Osteoblast (primary cell): ENCODE results near the gene SLA2. TPM values are rescaled to one million over a fixed set of nuclear protein-coding genes. Genes with fewer than 3 reads are reported as not detected.
"Not testable (repeated sequence)": the region's sequence is repeated elsewhere in the genome, so short reads cannot be mapped to it uniquely, and the experiment has no call there.

Experiments
- DNase-seq: peaks from one replicate; pipeline ENCODE4 v3.0.0; 2011; ENCODE audit warnings: low spot score, mixed read lengths; ENCODE audit not compliant: insufficient read length; ENCODE audit errors: missing footprints
- H2AFZ ChIP-seq: 2 replicates; pipeline ENCODE4 v1.6.0; 2011; ENCODE audit warnings: mild to moderate bottlenecking, low read length
- H3K27ac ChIP-seq: 2 replicates; pipeline ENCODE4 v1.5.1; 2011; ENCODE audit warnings: mild to moderate bottlenecking, low read depth, low read length, moderate library complexity
- H3K27me3 ChIP-seq: 2 replicates; pipeline ENCODE4 v1.6.0; 2012; ENCODE audit warnings: mild to moderate bottlenecking, control low read depth, inconsistent platforms, low read length, moderate library complexity; ENCODE audit not compliant: insufficient read depth
- H3K36me3 ChIP-seq: 2 replicates; pipeline ENCODE4 v1.5.1; 2011; ENCODE audit warnings: mild to moderate bottlenecking, low read length, control low read depth, moderate library complexity; ENCODE audit not compliant: insufficient read depth
- H3K4me1 ChIP-seq: 2 replicates; pipeline ENCODE4 v1.5.1; 2011; ENCODE audit warnings: mild to moderate bottlenecking, low read length, control low read depth, moderate library complexity; ENCODE audit not compliant: insufficient read depth
- H3K4me2 ChIP-seq: 2 replicates; pipeline ENCODE4 v1.6.0; 2011; ENCODE audit warnings: mild to moderate bottlenecking, low read length; ENCODE audit not compliant: insufficient read depth
- H3K4me3 ChIP-seq: fragments of 200-600 bp; sonication (generic); 3 replicates; pipeline ENCODE4 v1.5.1; 2012; ENCODE audit warnings: mild to moderate bottlenecking, low read length, inconsistent platforms; ENCODE audit not compliant: insufficient read depth
- H3K79me2 ChIP-seq: 2 replicates; pipeline ENCODE4 v1.6.0; 2012; ENCODE audit warnings: mild to moderate bottlenecking, low read length, control low read depth, inconsistent platforms; ENCODE audit not compliant: insufficient read depth
- H3K9me3 ChIP-seq: 2 replicates; pipeline ENCODE4 v1.5.1; 2011; ENCODE audit warnings: low read depth, low read length, control low read depth
- H4K20me1 ChIP-seq: 2 replicates; pipeline ENCODE4 v1.6.0; 2012; ENCODE audit warnings: mild to moderate bottlenecking, low read length, control low read depth; ENCODE audit not compliant: insufficient read depth
- CTCF ChIP-seq: IDR thresholded peaks from 2 replicates; pipeline ENCODE4 v1.5.1; 2011; ENCODE audit warnings: mild to moderate bottlenecking, low read depth, low read length, moderate library complexity; ENCODE audit errors: extremely low read depth
- small RNA-seq: library from RNA; depleted of rRNA; stranded (forward); fragments of <200 nt; gene quantifications from one replicate; pipeline ENCODE3, GENCODE V24; 2012
- total RNA-seq: library from RNA; depleted of rRNA; stranded (reverse); fragments of >200 nt; gene quantifications from 2 replicates; pipeline ENCODE4 v1.2.3, GENCODE V29; 2012

Gene SLA2
- total RNA-seq, 1 donor: 0.36 TPM

GRCh38 chr20:36564078-36564725, 81.8 kb downstream of the SLA2 start:
- not testable (repeated sequence) for H3K9me3 ChIP-seq, H3K4me1 ChIP-seq, H3K4me3 ChIP-seq, H2AFZ ChIP-seq, DNase-seq, H3K36me3 ChIP-seq, H3K27ac ChIP-seq, H3K4me2 ChIP-seq, H3K27me3 ChIP-seq, H3K79me2 ChIP-seq, H4K20me1 ChIP-seq

- Histone ChIP-seq H3K27ac (no peak overlapping the region), H3K4me2 (no peak overlapping the region), H3K9me3 (peaks cover 4% of the 10 kb centered on the region), H3K4me3 (no peak overlapping the region), H4K20me1 (no peaks in the 10 kb centered on the region), H3K4me1 (no peaks in the 10 kb centered on the region), H3K27me3 (no peaks in the 10 kb centered on the region), H2AFZ (no peak overlapping the region), H3K36me3 (no peaks in the 10 kb centered on the region), H3K79me2 (no peaks in the 10 kb centered on the region)
- TF ChIP-seq CTCF: no peak
- no peak for DNase-seq
These were observed 82.6 kb downstream of the SLA2 start for GRCh38 chr20:36563374-36563773.

GRCh38 chr20:36562724-36563123, 83.3 kb downstream of the SLA2 start:
- DNase-seq: no peak
- no peak overlapping the region for H3K27ac ChIP-seq
- no peaks in the 10 kb centered on the region for H3K27me3 ChIP-seq
- no peak for TF ChIP-seq CTCF
- H3K79me2 ChIP-seq: no peaks in the 10 kb centered on the region
- H3K4me3 ChIP-seq: no peak overlapping the region
- H4K20me1 ChIP-seq: no peaks in the 10 kb centered on the region
- peaks cover 4% of the 10 kb centered on the region for H3K9me3 ChIP-seq
- no peaks in the 10 kb centered on the region for H3K4me1 ChIP-seq
- no peak overlapping the region for H2AFZ ChIP-seq
- no peaks in the 10 kb centered on the region for H3K36me3 ChIP-seq
- no peak overlapping the region for H3K4me2 ChIP-seq

Small RNA genes lying within 50 kb of the gene (small RNA-seq; reads per million reads assigned to genes)
- not detected for gene RF00019

Other genes starting within 250 kb of the SLA2 start
- 135 and 141 TPM in 2 replicates for gene MYL9, start 104.7 kb downstream of the SLA2 start, total RNA-seq
- 9.7 and 10.9 TPM in 2 replicates for gene TGIF2, start 72.6 kb downstream of the SLA2 start, total RNA-seq
- gene RAB5IF, start 40.4 kb downstream of the SLA2 start, total RNA-seq: 54.2 and 59.7 TPM in 2 replicates
- gene NDRG3, start 99.9 kb upstream of the SLA2 start, total RNA-seq: 26.4 and 31.2 TPM in 2 replicates
- gene DSN1, start 127.6 kb upstream of the SLA2 start, total RNA-seq: 8.0 and 9.7 TPM in 2 replicates
- gene TLDC2, start 229.9 kb upstream of the SLA2 start, total RNA-seq: not detected in 2 replicates